GM12872 (cell line): ENCODE data around the gene SCO2.

Experiments
- CTCF ChIP-seq: IDR thresholded peaks from 3 replicates; pipeline ENCODE4 v1.5.1; 2011; ENCODE audit warnings: low read depth, mild to moderate bottlenecking, low read length, moderate library complexity; ENCODE audit not compliant: insufficient read depth

The SCO2 gene

GRCh38 chr22:50530877-50531545 is 5.6 kb upstream of the SCO2 start:
- TF ChIP-seq CTCF, result no peak

- TF ChIP-seq CTCF, result no peak
These were observed 5.1 kb upstream of the SCO2 start for GRCh38 chr22:50530580-50530876.

GRCh38 chr22:50529897-50530579 is 4.6 kb upstream of the SCO2 start, which contains the start of gene TYMP:
TYMP (minus strand) TSS chr22:50530012; CDS start chr22:50529709, 303 bp downstream.
- no peak for TF ChIP-seq CTCF

- TF ChIP-seq CTCF, result no peak
These were observed 4.1 kb upstream of the SCO2 start for GRCh38 chr22:50529416-50529896.

GRCh38 chr22:50528682-50529415 is 3.5 kb upstream of the SCO2 start:
- no peak for TF ChIP-seq CTCF

GRCh38 chr22:50527921-50528681 is 2.7 kb upstream of the SCO2 start:
- TF ChIP-seq CTCF, result no peak
